ENCODE data around the gene PLEKHH3.
"Not testable (repeated sequence)": the region's sequence is repeated elsewhere in the genome, so short reads cannot be mapped to it uniquely, and the experiment has no call there.

PLEKHH3 gene

GRCh38 chr17:42669705-42669976 is 7.2 kb downstream of the PLEKHH3 start:
- TF ChIP-seq CTCF (IDR thresholded peaks at IDR 0.05; ENCODE audit: insufficient read depth, low read length) (no peak), GABPA (IDR thresholded peaks at IDR 0.05; ENCODE audit: low read depth) (no peak), REST (IDR thresholded peaks at IDR 0.05; ENCODE audit: insufficient replicate concordance, low read depth) (no peak), SPI1 (IDR thresholded peaks at IDR 0.05; ENCODE audit: borderline replicate concordance, low read depth) (no peak), POLR2AphosphoS5 (IDR thresholded peaks at IDR 0.05; ENCODE audit: low read depth) (no peak)
- H3K4me3 ChIP-seq (replicated peaks; ENCODE audit: insufficient read depth, low read length) = no peak overlapping the region
- no peak for DNase-seq (ENCODE audit: low read depth in 1 of 2, low spot score in 1 of 2)
- no peak overlapping the region for H3K27ac ChIP-seq (replicated peaks)
- peaks cover 46% of the 10 kb centered on the region for H3K27me3 ChIP-seq (ENCODE audit: insufficient read depth, poor library complexity, severe bottlenecking)

GRCh38 chr17:42667088-42667951 is 9.5 kb downstream of the PLEKHH3 start:
- no peak for TF ChIP-seq GABPA (IDR thresholded peaks at IDR 0.05; ENCODE audit: low read depth)
- no peak for TF ChIP-seq SPI1 (IDR thresholded peaks at IDR 0.05; ENCODE audit: borderline replicate concordance, low read depth)
- TF ChIP-seq POLR2AphosphoS5 (IDR thresholded peaks at IDR 0.05; ENCODE audit: low read depth) = no peak
- no peak for TF ChIP-seq REST (IDR thresholded peaks at IDR 0.05; ENCODE audit: insufficient replicate concordance, low read depth)
- TF ChIP-seq CTCF (IDR thresholded peaks at IDR 0.05; ENCODE audit: insufficient read depth, low read length) = no peak
- Histone ChIP-seq H3K27ac (replicated peaks) (no peak overlapping the region), H3K27me3 (ENCODE audit: insufficient read depth, poor library complexity, severe bottlenecking) (peaks cover 28% of the 10 kb centered on the region), H3K4me3 (replicated peaks; ENCODE audit: insufficient read depth, low read length) (no peak overlapping the region)
- DNase-seq (ENCODE audit: low read depth in 1 of 2, low spot score in 1 of 2) = no peak

GRCh38 chr17:42666126-42666525 is 10.7 kb downstream of the PLEKHH3 start:
- H3K4me3 ChIP-seq (replicated peaks; ENCODE audit: insufficient read depth, low read length); H3K27ac ChIP-seq (replicated peaks); DNase-seq (ENCODE audit: low read depth in 1 of 2, low spot score in 1 of 2): not testable (repeated sequence)
- H3K27me3 ChIP-seq (ENCODE audit: insufficient read depth, poor library complexity, severe bottlenecking) = peaks cover 16% of the 10 kb centered on the region

- DNase-seq (ENCODE audit: low read depth in 1 of 2, low spot score in 1 of 2) = no peak
- H3K27me3 ChIP-seq (ENCODE audit: insufficient read depth, poor library complexity, severe bottlenecking) = peaks cover 11% of the 10 kb centered on the region
- H3K27ac ChIP-seq (replicated peaks) = no peak overlapping the region
- no peak for TF ChIP-seq SPI1 (IDR thresholded peaks at IDR 0.05; ENCODE audit: borderline replicate concordance, low read depth)
- TF ChIP-seq CTCF (IDR thresholded peaks at IDR 0.05; ENCODE audit: insufficient read depth, low read length) = no peak
- TF ChIP-seq GABPA (IDR thresholded peaks at IDR 0.05; ENCODE audit: low read depth) = no peak
- TF ChIP-seq REST (IDR thresholded peaks at IDR 0.05; ENCODE audit: insufficient replicate concordance, low read depth) = no peak
- TF ChIP-seq POLR2AphosphoS5 (IDR thresholded peaks at IDR 0.05; ENCODE audit: low read depth) = no peak
- no peak overlapping the region for H3K4me3 ChIP-seq (replicated peaks; ENCODE audit: insufficient read depth, low read length)
Measured at GRCh38 chr17:42665581-42666001, 11.2 kb downstream of the PLEKHH3 start.

All from HL-60 (cell line).